ENCODE data around the gene C19orf12. TPM values are rescaled to one million over a fixed set of nuclear protein-coding genes. Genes with fewer than 3 reads are reported as not detected.

C19orf12 gene
- total and polyA plus RNA-seq, 2 of the 4 experiments (the other 2 are of a cell fraction): 16.3 to 24.0 TPM

GRCh38 chr19:29750001-29750400 lies 34.9 kb upstream of the C19orf12 start:
- no peaks in the 10 kb centered on the region for H3K4me1 ChIP-seq (ENCODE audit: control insufficient read depth, insufficient read depth, low read length)
- H2BK120ac ChIP-seq (ENCODE audit: low read depth, low read length): no peak overlapping the region
- dilution Hi-C loops (cut with HindIII; ENCODE audit: low sequenced_read_pairs, unreplicated experiment): no loop called here
- no peak overlapping the region for H2AK5ac ChIP-seq (ENCODE audit: low read depth, low read length)
- H2BK5ac ChIP-seq (ENCODE audit: low read depth, low read length, poor library complexity, severe bottlenecking): no peak overlapping the region
- ChIA-PET CTCF (interaction anchor here (0.8 kb wide), 1 partner anchor 10 kb away, joined by 3 read pairs; no protein-coding TSS in a partner anchor), POLR2A (ENCODE audit: unreplicated experiment) (no interaction called here)
- H3K18ac ChIP-seq (ENCODE audit: low read depth, low read length): no peak overlapping the region
- H4K91ac ChIP-seq (ENCODE audit: insufficient read depth, low read depth, low read length): no peak overlapping the region
- no peak overlapping the region for H2AFZ ChIP-seq (replicated peaks; ENCODE audit: low read length, poor library complexity)
- in situ Hi-C loops (cut with MboI; ENCODE audit: low sequenced_read_pairs): no loop called here
- H3K14ac ChIP-seq (replicated peaks; ENCODE audit: low read depth, low read length): no peak overlapping the region
- ATAC-seq (ENCODE audit: low read depth) (no peak), DNase-seq (no peak)
- H4K20me1 ChIP-seq (ENCODE audit: insufficient read depth, low read length): no peaks in the 10 kb centered on the region
- no peak overlapping the region for H3K27ac ChIP-seq (ENCODE audit: insufficient read depth, low read length)
- no peak overlapping the region for H2AK9ac ChIP-seq (replicated peaks; ENCODE audit: low read depth, low read length, poor library complexity)
- H2BK15ac ChIP-seq (ENCODE audit: low read depth, low read length): no peak overlapping the region
- H3K4me2 ChIP-seq (ENCODE audit: low read depth, low read length): no peak overlapping the region
- H3K9me3 ChIP-seq (ENCODE audit: control insufficient read depth, insufficient read depth, low read length): no peaks in the 10 kb centered on the region
- no peak overlapping the region for H3K4ac ChIP-seq (ENCODE audit: low read depth, low read length)
- H3K9ac ChIP-seq (ENCODE audit: low read depth, low read length): no peak overlapping the region
- H3K27me3 ChIP-seq (ENCODE audit: control insufficient read depth, insufficient read depth, low read length): peaks cover 5% of the 10 kb centered on the region; the same call in 1 of the 2 replicates
- H3K4me3 ChIP-seq (ENCODE audit: insufficient read depth, low read depth, low read length): no peak overlapping the region
- no TSS peak for BruUV-seq (replicated peaks)
- H3K9me1 ChIP-seq (ENCODE audit: insufficient read depth, low read length): no peaks in the 10 kb centered on the region
- TF ChIP-seq ELK1 (IDR thresholded peaks at IDR 0.05; ENCODE audit: borderline replicate concordance, low read depth, low read length): no peak
- TF ChIP-seq BHLHE40 (IDR thresholded peaks at IDR 0.05; ENCODE audit: low read depth, low read length): no peak
- TF ChIP-seq USF2 (IDR thresholded peaks at IDR 0.05; ENCODE audit: low read depth, low read length): no peak
- no peak for TF ChIP-seq CHD1 (IDR thresholded peaks at IDR 0.05; ENCODE audit: low read depth, low read length)
- no peak for TF ChIP-seq MXI1 (IDR thresholded peaks at IDR 0.05; ENCODE audit: borderline replicate concordance, low read depth, low read length)
- TF ChIP-seq RAD21 (IDR thresholded peaks at IDR 0.05; ENCODE audit: low read length): no peak
- TF ChIP-seq NFE2L2 (IDR thresholded peaks at IDR 0.05; ENCODE audit: low read depth, low read length): no peak
- no peak for TF ChIP-seq RFX5 (IDR thresholded peaks at IDR 0.05; ENCODE audit: low read depth, low read length)
- no peak for TF ChIP-seq POLR2A (IDR thresholded peaks at IDR 0.05; ENCODE audit: low read depth, low read length)
- no peak for TF ChIP-seq MAZ (IDR thresholded peaks at IDR 0.05; ENCODE audit: borderline replicate concordance, low read depth, low read length)
- TF ChIP-seq FOS (IDR thresholded peaks at IDR 0.05; ENCODE audit: low read depth, low read length): no peak
- no peak for TF ChIP-seq CEBPB (IDR thresholded peaks at IDR 0.05; ENCODE audit: low read depth, low read length)
- no peak for TF ChIP-seq MAFK (IDR thresholded peaks at IDR 0.05; ENCODE audit: low read depth, low read length)
- no peak for TF ChIP-seq CTCF (conservative IDR thresholded peaks at IDR 0.05; ENCODE audit: low read depth, low read length)
- TF ChIP-seq RCOR1 (IDR thresholded peaks at IDR 0.05; ENCODE audit: insufficient replicate concordance, low read length): no peak
- TF ChIP-seq SMC3 (IDR thresholded peaks at IDR 0.05; ENCODE audit: low read depth, low read length): no peak
- H2BK20ac ChIP-seq (ENCODE audit: low read depth, low read length): no peak overlapping the region
- 64% methylated on average over 2 of the region's 5 CpGs; no CpG with 5 or more reads in 1 of the 2 experiments for WGBS, 2 experiments (ENCODE audit: extremely low coverage in 2 of 2, insufficient read length in 1 of 2)
- no peak overlapping the region for H4K8ac ChIP-seq (ENCODE audit: low read depth in 2 of 2, low read length in 2 of 2)
- H3K79me1 ChIP-seq (ENCODE audit: low read depth in 1 of 2, low read length in 2 of 2): no peaks in the 10 kb centered on the region
- no peak overlapping the region for H3K23ac ChIP-seq (ENCODE audit: low read depth, low read length)
- no peaks in the 10 kb centered on the region for H3K36me3 ChIP-seq (ENCODE audit: control insufficient read depth, insufficient read depth, low read length)
- intact Hi-C loops (cut with micrococcal nuclease): no loop called here
- H3K56ac ChIP-seq (ENCODE audit: extremely low read depth, insufficient read depth, low read length): no peak overlapping the region
- no peak overlapping the region for H4K5ac ChIP-seq (ENCODE audit: low read depth, low read length)
